H9 (cell line): ENCODE results near the gene MECR. TPM values are rescaled to one million over a fixed set of nuclear protein-coding genes. Genes with fewer than 3 reads are reported as not detected.

Source experiments
- DNase-seq: peaks from one replicate; pipeline ENCODE4 v3.0.0-alpha.2; 2017
- H2AFZ ChIP-seq: one replicate; pipeline ENCODE4 v1.6.1; 2013; ENCODE audit warnings: mild to moderate bottlenecking, low read length, control low read depth, moderate library complexity
- H2AK5ac ChIP-seq: 2 replicates; pipeline ENCODE4 v1.6.1; 2013; ENCODE audit warnings: low read length, control low read depth, mixed read lengths; ENCODE audit not compliant: insufficient read length
- H2BK120ac ChIP-seq: one replicate; pipeline ENCODE4 v1.6.1; 2013; ENCODE audit warnings: low read depth, mild to moderate bottlenecking, low read length, control low read depth, inconsistent platforms; ENCODE audit not compliant: poor library complexity, severe bottlenecking
- H2BK12ac ChIP-seq: 2 replicates; pipeline ENCODE4 v1.6.1; 2013; ENCODE audit warnings: low read length, control low read depth, mixed read lengths, low read depth; ENCODE audit not compliant: insufficient read length
- H2BK15ac ChIP-seq: 2 replicates; pipeline ENCODE4 v1.6.1; 2013; ENCODE audit warnings: low read depth, low read length, control low read depth
- H2BK20ac ChIP-seq: one replicate; pipeline ENCODE4 v1.6.1; 2013; ENCODE audit warnings: low read depth, mild to moderate bottlenecking, low read length, control low read depth, inconsistent platforms; ENCODE audit not compliant: poor library complexity, severe bottlenecking
- H2BK5ac ChIP-seq: 2 replicates; pipeline ENCODE4 v1.6.1; 2013; ENCODE audit warnings: low read length, control low read depth, mixed read lengths; ENCODE audit not compliant: insufficient read length
- H3K14ac ChIP-seq: 2 replicates; pipeline ENCODE4 v1.6.1; 2013; ENCODE audit warnings: low read length, control low read depth; ENCODE audit not compliant: insufficient read depth
- H3K18ac ChIP-seq: 2 replicates; pipeline ENCODE4 v1.6.1; 2013; ENCODE audit warnings: low read depth, mild to moderate bottlenecking, mixed read lengths, low read length, control low read depth; ENCODE audit not compliant: insufficient read length
- H3K23ac ChIP-seq: 2 replicates; pipeline ENCODE4 v1.6.1; 2013; ENCODE audit warnings: low read length, control low read depth, mixed read lengths, low read depth; ENCODE audit not compliant: insufficient read length
- H3K23me2 ChIP-seq: 2 replicates; pipeline ENCODE4 v1.6.1; 2013; ENCODE audit warnings: low read depth, mild to moderate bottlenecking, mixed read lengths, low read length, control low read depth; ENCODE audit not compliant: insufficient read length, poor library complexity, severe bottlenecking
- H3K27ac ChIP-seq: 2 replicates; pipeline ENCODE4 v1.5.1; 2013; ENCODE audit warnings: low read length, control low read depth, mixed read lengths, low read depth; ENCODE audit not compliant: insufficient read length
- H3K27me3 ChIP-seq: 2 replicates; pipeline ENCODE4 v1.6.1; 2013; ENCODE audit warnings: low read length, control low read depth, inconsistent platforms; ENCODE audit not compliant: insufficient read depth
- H3K4ac ChIP-seq: 2 replicates; pipeline ENCODE4 v1.6.1; 2013; ENCODE audit warnings: low read depth, mild to moderate bottlenecking, control low read depth, inconsistent platforms, low read length, moderate library complexity
- H3K4me1 ChIP-seq: 2 replicates; pipeline ENCODE4 v1.6.1; 2013; ENCODE audit warnings: low read length, control low read depth, inconsistent platforms; ENCODE audit not compliant: insufficient read depth
- H3K4me2 ChIP-seq: 2 replicates; pipeline ENCODE4 v1.6.1; 2013; ENCODE audit warnings: low read length, control low read depth, mixed read lengths; ENCODE audit not compliant: insufficient read length, insufficient read depth
- H3K56ac ChIP-seq: 2 replicates; pipeline ENCODE4 v1.6.1; 2013; ENCODE audit warnings: low read depth, mild to moderate bottlenecking, mixed read lengths, low read length, control low read depth; ENCODE audit not compliant: insufficient read length
- H3K79me1 ChIP-seq: 2 replicates; pipeline ENCODE4 v1.6.1; 2013; ENCODE audit warnings: low read depth, mild to moderate bottlenecking, moderate library complexity, low read length, control low read depth, inconsistent platforms; ENCODE audit not compliant: insufficient read depth, poor library complexity, severe bottlenecking
- H3K79me2 ChIP-seq: 2 replicates; pipeline ENCODE4 v1.6.1; 2013; ENCODE audit warnings: low read length, control low read depth, inconsistent platforms; ENCODE audit not compliant: insufficient read depth
- H3K9ac ChIP-seq: 2 replicates; pipeline ENCODE4 v1.6.1; 2013; ENCODE audit warnings: low read length, control low read depth, mixed read lengths; ENCODE audit not compliant: insufficient read length; ENCODE audit errors: extremely low read depth
- H3K9me3 ChIP-seq: one replicate; pipeline ENCODE4 v1.6.1; 2013; ENCODE audit warnings: low read depth, low read length, inconsistent platforms; ENCODE audit not compliant: control insufficient read depth
- H3T11ph ChIP-seq: one replicate; pipeline ENCODE4 v1.6.1; 2013; ENCODE audit warnings: mild to moderate bottlenecking, low read length, control low read depth, inconsistent platforms
- H4K20me1 ChIP-seq: one replicate; pipeline ENCODE4 v1.6.1; 2013; ENCODE audit not compliant: control insufficient read depth, insufficient read length, insufficient read depth
- H4K5ac ChIP-seq: 2 replicates; pipeline ENCODE4 v1.6.1; 2013; ENCODE audit warnings: low read depth, mild to moderate bottlenecking, mixed read lengths, low read length, control low read depth; ENCODE audit not compliant: insufficient read length
- H4K8ac ChIP-seq: replicated peaks from 2 replicates; pipeline ENCODE4 v1.6.1; 2013; ENCODE audit warnings: low read length, control low read depth, mixed read lengths, low read depth; ENCODE audit not compliant: insufficient read length
- H4K91ac ChIP-seq: 2 replicates; pipeline ENCODE4 v1.6.1; 2013; ENCODE audit warnings: low read depth, mild to moderate bottlenecking, moderate library complexity, mixed read lengths, low read length, control low read depth; ENCODE audit not compliant: insufficient read length
- H3K27ac Mint-ChIP-seq, 3 experiments: 2 replicates in 2 of 3; 3 replicates in 1 of 3; pipeline ENCODE4 v1.8.0; 2020 to 2021; ENCODE audit warnings: mixed read lengths in 3 of 3, mild to moderate bottlenecking in 1 of 3, moderate library complexity in 1 of 3
- H3K27me3 Mint-ChIP-seq: 2 replicates; pipeline ENCODE4 v1.8.0; 2021; ENCODE audit warnings: low read depth, mild to moderate bottlenecking, moderate library complexity, mixed read lengths
- H3K36me3 Mint-ChIP-seq, 3 experiments: 2 replicates in 2 of 3; 3 replicates in 1 of 3; pipeline ENCODE4 v1.8.0; 2020 to 2021; ENCODE audit warnings: low read depth in 3 of 3, mixed read lengths in 3 of 3; ENCODE audit not compliant: insufficient read depth in 1 of 3
- H3K4me1 Mint-ChIP-seq, 2 experiments: 2 replicates each; pipeline ENCODE4 v1.8.0; 2020; ENCODE audit warnings: mixed read lengths in 2 of 2
- H3K4me3 Mint-ChIP-seq, 2 experiments: 2 replicates in 1 of 2; 3 replicates in 1 of 2; pipeline ENCODE4 v1.8.0; 2020 to 2021; ENCODE audit warnings: mild to moderate bottlenecking in 2 of 2, mixed read lengths in 2 of 2, moderate library complexity in 1 of 2
- H3K9me3 Mint-ChIP-seq, 2 experiments: 2 replicates in 1 of 2; 3 replicates in 1 of 2; pipeline ENCODE4 v1.8.0; 2020; ENCODE audit warnings: mild to moderate bottlenecking in 2 of 2, mixed read lengths in 2 of 2, moderate library complexity in 1 of 2
- CTCF ChIP-seq: fragments of 200-600 bp; sonication (generic); conservative IDR thresholded peaks from 3 replicates; pipeline ENCODE4 v1.8.0; 2021; ENCODE audit warnings: antibody characterized with exemption, mild to moderate bottlenecking
- WGBS: extraction: QIAGEN DNeasy Blood & Tissue Kit; methylation state at CpG from one replicate; pipeline ENCODE4 v1.1.7; 2013; ENCODE audit warnings: missing lambda C conversion rate, low lambda C conversion rate, mixed read lengths; ENCODE audit not compliant: insufficient read length; ENCODE audit errors: extremely low coverage; 5-methylcytosine and 5-hydroxymethylcytosine counted together
- total RNA-seq: library from RNA; stranded (reverse); gene quantifications from 2 replicates; pipeline ENCODE4 v1.2.1, GENCODE V29; 2021

Gene MECR
- total RNA-seq, 1 experiment from 2014 or later: 30.9 TPM

DNA sequence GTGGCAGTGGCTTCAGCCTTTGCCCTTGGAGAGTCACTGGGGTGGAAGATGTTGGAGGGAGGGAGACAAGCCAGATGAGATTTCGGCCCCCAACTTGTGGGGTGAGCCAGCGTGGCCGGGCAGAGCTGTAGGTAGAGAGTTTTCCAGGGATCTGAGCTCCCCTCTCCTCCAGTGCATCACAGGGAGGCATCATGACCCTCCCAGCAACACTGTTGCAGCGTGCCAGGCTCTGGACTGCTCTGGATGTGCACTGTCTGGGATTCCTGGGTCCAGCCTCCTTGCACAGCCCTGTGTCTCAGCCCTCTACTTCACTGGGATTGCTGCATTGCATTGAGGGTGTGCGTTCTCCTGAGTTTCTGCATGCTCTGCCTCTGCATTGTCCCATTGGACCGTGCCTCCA is 14.5 kb upstream of the MECR start:
- Histone ChIP-seq H2BK120ac (no peak overlapping the region), H4K20me1 (no peaks in the 10 kb centered on the region), H3K4ac (no peak overlapping the region), H3K9ac (no peak overlapping the region), H3K23ac (no peak overlapping the region), H2AFZ (no peak overlapping the region), H2BK5ac (no peak overlapping the region), H3K79me1 (no peaks in the 10 kb centered on the region), H3K4me1 (peaks cover 15% of the 10 kb centered on the region; the same call in 1 of the 2 replicates), H2AK5ac (no peak overlapping the region), H4K91ac (no peak overlapping the region), H3K23me2 (peaks cover 3% of the 10 kb centered on the region), H3K4me2 (no peak overlapping the region), H4K5ac (no peak overlapping the region), H3K18ac (no peak overlapping the region), H3T11ph (no peak overlapping the region), H3K27ac (no peak overlapping the region), H2BK15ac (no peak overlapping the region), H4K8ac (no peak overlapping the region), H3K14ac (no peak overlapping the region), H3K27me3 (no peaks in the 10 kb centered on the region), H3K9me3 (no peaks in the 10 kb centered on the region), H2BK20ac (no peak overlapping the region), H3K79me2 (no peaks in the 10 kb centered on the region), H3K56ac (no peak overlapping the region), H2BK12ac (no peak overlapping the region)
- DNase-seq: no peak
- Mint-ChIP-seq H3K4me3 (no peak overlapping the region), H3K27me3 (no peaks in the 10 kb centered on the region), H3K36me3 (no peaks in the 10 kb centered on the region), H3K9me3 (no peaks in the 10 kb centered on the region), H3K4me1 (peaks cover 40 to 46% of the 10 kb centered on the region in 2 experiments), H3K27ac (no peak overlapping the region)
- TF ChIP-seq CTCF: no peak
- WGBS: no CpG with 5 or more reads among the region's 6 CpGs
